Neural crest cell (in vitro differentiated cells): Measurements from ENCODE around the gene WIPF2. TPM values are rescaled to one million over a fixed set of nuclear protein-coding genes. Genes with fewer than 3 reads are reported as not detected.

Experiments
- DNase-seq: peaks from one replicate; pipeline ENCODE4 v3.0.0; 2021; ENCODE audit warnings: low read depth, mixed read lengths, low spot score
- H3K27ac Mint-ChIP-seq: one replicate; pipeline ENCODE4 v1.8.0; 2021; ENCODE audit warnings: mild to moderate bottlenecking, mixed read lengths; ENCODE audit not compliant: unreplicated experiment
- H3K27me3 Mint-ChIP-seq: 2 replicates; pipeline ENCODE4 v1.8.0; 2021; ENCODE audit warnings: low read depth, mild to moderate bottlenecking, mixed read lengths
- H3K36me3 Mint-ChIP-seq: 2 replicates; pipeline ENCODE4 v1.8.0; 2021; ENCODE audit warnings: low read depth, mild to moderate bottlenecking, mixed read lengths
- H3K4me1 Mint-ChIP-seq: 2 replicates; pipeline ENCODE4 v1.8.0; 2021; ENCODE audit warnings: mixed read lengths
- H3K4me3 Mint-ChIP-seq: one replicate; pipeline ENCODE4 v1.8.0; 2021; ENCODE audit warnings: mild to moderate bottlenecking, mixed read lengths
- H3K9me3 Mint-ChIP-seq: 2 replicates; pipeline ENCODE4 v1.8.0; 2021; ENCODE audit warnings: mixed read lengths
- total RNA-seq: library from RNA; stranded (reverse); gene quantifications from 2 replicates; pipeline ENCODE4 v1.2.1, GENCODE V29; 2021
- TF ChIP-seq, protein P1 (sequence below): fragments of 200-600 bp; sonication (generic); conservative IDR thresholded peaks from 2 replicates; pipeline ENCODE4 v1.5.0; 2021; ENCODE audit warnings: antibody characterized with exemption, mild to moderate bottlenecking

Gene WIPF2
- total RNA-seq, 1 donor from 2014 or later, result 28.7 TPM

DNA sequence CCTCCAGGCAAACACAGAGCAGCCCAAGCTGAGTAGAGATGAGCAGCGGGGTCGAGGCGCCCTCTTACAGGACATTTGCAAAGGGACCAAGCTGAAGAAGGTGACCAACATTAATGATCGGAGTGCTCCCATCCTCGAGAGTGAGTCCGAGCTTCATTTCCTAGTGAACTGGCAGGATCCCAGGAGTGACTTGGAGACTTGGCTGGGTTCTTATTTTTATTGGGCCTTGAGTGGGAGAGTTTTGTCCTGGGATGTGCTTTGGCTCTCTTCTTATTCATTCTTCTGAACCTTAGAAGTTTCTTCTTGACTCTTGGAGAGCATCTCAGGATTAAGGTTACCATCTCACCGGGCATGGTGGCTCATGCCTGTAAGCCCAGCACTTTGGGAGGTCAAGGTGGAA lies 41.4 kb downstream of the WIPF2 start:
- no peaks in the 10 kb centered on the region for H3K9me3 Mint-ChIP-seq
- H3K36me3 Mint-ChIP-seq, result peaks cover 18% of the 10 kb centered on the region
- DNase-seq, result no peak
- no peak overlapping the region for H3K4me3 Mint-ChIP-seq
- H3K4me1 Mint-ChIP-seq, result no peaks in the 10 kb centered on the region
- H3K27ac Mint-ChIP-seq, result no peak overlapping the region
- TF ChIP-seq, protein P1, sequence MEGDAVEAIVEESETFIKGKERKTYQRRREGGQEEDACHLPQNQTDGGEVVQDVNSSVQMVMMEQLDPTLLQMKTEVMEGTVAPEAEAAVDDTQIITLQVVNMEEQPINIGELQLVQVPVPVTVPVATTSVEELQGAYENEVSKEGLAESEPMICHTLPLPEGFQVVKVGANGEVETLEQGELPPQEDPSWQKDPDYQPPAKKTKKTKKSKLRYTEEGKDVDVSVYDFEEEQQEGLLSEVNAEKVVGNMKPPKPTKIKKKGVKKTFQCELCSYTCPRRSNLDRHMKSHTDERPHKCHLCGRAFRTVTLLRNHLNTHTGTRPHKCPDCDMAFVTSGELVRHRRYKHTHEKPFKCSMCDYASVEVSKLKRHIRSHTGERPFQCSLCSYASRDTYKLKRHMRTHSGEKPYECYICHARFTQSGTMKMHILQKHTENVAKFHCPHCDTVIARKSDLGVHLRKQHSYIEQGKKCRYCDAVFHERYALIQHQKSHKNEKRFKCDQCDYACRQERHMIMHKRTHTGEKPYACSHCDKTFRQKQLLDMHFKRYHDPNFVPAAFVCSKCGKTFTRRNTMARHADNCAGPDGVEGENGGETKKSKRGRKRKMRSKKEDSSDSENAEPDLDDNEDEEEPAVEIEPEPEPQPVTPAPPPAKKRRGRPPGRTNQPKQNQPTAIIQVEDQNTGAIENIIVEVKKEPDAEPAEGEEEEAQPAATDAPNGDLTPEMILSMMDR, result no peak
- no peaks in the 10 kb centered on the region for H3K27me3 Mint-ChIP-seq

- TF ChIP-seq, protein P1, result no peak
- H3K9me3 Mint-ChIP-seq, result no peaks in the 10 kb centered on the region
- H3K4me1 Mint-ChIP-seq, result no peaks in the 10 kb centered on the region
- H3K36me3 Mint-ChIP-seq, result peaks cover 13% of the 10 kb centered on the region
- no peaks in the 10 kb centered on the region for H3K27me3 Mint-ChIP-seq
- peak overlapping the region; percentile 90 for H3K27ac Mint-ChIP-seq
- no peak for DNase-seq
- H3K4me3 Mint-ChIP-seq, result no peak overlapping the region
Measured at GRCh38 chr17:40264458-40265185, 45.5 kb downstream of the WIPF2 start.

GRCh38 chr17:40265337-40265736 lies 46.2 kb downstream of the WIPF2 start:
- no peak overlapping the region for H3K27ac Mint-ChIP-seq
- DNase-seq, result no peak
- H3K27me3 Mint-ChIP-seq, result no peaks in the 10 kb centered on the region
- TF ChIP-seq, protein P1, result no peak
- no peaks in the 10 kb centered on the region for H3K4me1 Mint-ChIP-seq
- no peaks in the 10 kb centered on the region for H3K9me3 Mint-ChIP-seq
- H3K36me3 Mint-ChIP-seq, result peaks cover 13% of the 10 kb centered on the region
- no peak overlapping the region for H3K4me3 Mint-ChIP-seq

DNA sequence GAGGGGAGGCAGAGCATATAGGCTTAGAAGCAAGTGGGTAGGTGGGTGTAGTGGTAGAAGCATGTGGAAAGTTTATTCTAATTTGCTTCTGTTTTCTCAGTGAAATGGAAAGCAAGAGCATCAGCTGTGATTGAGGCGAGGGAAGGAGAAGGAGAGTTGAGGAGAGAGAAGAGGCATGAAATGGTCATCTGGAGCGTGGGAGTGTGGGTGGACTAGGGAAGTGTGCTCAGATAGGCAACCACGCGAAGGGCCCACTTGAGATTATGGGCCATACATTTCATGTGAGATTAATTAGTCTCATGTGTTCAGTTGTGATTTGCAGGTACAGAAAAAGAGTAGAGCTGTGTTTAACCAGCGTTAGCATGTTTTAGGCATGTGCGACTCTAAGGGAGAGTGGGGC lies 47.8 kb downstream of the WIPF2 start:
- Mint-ChIP-seq H3K4me3 (no peak overlapping the region), H3K27ac (no peak overlapping the region), H3K36me3 (peaks cover 11% of the 10 kb centered on the region), H3K4me1 (no peaks in the 10 kb centered on the region), H3K27me3 (no peaks in the 10 kb centered on the region), H3K9me3 (no peaks in the 10 kb centered on the region)
- no peak for DNase-seq
- TF ChIP-seq, protein P1, result no peak

DNA sequence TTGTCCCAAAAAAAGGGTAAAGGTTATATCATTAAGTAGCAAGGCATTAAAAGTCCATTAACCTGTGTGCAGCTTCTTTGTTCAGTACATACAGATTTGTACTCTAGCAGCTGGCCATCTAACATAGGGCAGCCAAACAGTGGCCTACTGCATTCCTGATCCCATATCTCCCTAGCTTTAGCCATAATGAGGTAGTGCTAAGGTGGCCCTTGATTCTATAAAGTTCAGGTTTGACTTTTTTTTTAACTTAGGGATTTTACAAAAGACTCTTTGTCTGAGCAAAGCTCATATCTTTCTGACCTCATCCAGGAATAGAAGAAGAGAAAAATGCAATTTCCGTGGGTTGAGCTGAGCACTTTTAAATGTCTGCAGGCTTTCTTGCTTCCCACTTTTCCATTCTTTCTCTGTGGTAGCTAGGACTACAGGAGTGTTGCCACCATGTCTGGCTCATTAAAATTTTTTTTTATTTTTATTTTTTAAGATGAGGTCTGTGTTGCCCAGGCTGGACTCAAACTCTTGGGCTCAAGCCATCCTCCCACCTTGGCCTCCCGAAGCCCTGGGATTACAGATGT lies 49.1 kb downstream of the WIPF2 start:
- H3K27me3 Mint-ChIP-seq, result no peaks in the 10 kb centered on the region
- TF ChIP-seq, protein P1, result no peak
- no peak overlapping the region for H3K4me3 Mint-ChIP-seq
- DNase-seq, result no peak
- H3K36me3 Mint-ChIP-seq, result peaks cover 8% of the 10 kb centered on the region
- H3K9me3 Mint-ChIP-seq, result no peaks in the 10 kb centered on the region
- H3K27ac Mint-ChIP-seq, result no peak overlapping the region
- no peaks in the 10 kb centered on the region for H3K4me1 Mint-ChIP-seq
